Activated naive CD4-positive, alpha-beta T cell treated with anti-CD3 and anti-CD28 coated beads, Interleukin-2, amount 50 U/mL, for 16 hours (primary cell): ENCODE measurements around the gene GNA12.

Experiments
- DNase-seq: peaks from one replicate; pipeline ENCODE4 v3.0.0-alpha.2; 2020

The GNA12 gene

DNA sequence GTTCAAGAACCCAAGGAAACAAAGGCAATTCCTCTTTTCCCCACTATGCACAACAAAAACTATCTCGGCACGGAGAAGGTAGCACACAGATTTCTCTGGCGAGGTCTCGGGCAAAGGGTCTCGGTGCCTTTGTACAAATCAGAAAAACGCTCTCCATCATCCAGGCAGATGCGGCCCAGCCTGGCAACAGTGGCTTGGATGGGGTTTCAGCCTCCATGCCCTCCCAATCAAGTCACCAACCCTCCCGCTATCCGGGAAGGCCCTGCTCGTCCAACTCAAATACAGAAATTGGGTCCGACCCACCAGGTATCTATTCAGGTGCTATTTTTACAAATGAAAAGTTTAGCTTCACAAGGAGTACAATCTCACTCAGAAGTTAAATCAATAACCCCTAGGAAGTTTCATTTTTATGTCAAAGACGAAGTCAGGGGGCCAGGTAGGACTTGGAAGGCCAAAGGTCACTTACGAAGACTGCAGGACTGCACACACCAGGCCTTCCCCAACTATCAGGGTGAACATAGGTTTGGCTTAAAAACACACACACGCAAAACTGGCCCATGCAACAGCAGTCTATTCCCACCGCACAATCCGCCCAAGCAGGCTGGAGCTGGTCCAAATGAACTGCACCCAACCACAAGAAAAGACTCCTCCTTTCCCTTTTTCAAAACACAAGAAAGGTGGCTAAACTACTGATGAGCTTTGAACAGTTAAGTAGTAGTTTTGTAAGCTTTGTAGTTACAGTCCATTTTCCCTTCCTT, 43.0 kb downstream of the GNA12 start:
- DNase-seq = no peak

DNA sequence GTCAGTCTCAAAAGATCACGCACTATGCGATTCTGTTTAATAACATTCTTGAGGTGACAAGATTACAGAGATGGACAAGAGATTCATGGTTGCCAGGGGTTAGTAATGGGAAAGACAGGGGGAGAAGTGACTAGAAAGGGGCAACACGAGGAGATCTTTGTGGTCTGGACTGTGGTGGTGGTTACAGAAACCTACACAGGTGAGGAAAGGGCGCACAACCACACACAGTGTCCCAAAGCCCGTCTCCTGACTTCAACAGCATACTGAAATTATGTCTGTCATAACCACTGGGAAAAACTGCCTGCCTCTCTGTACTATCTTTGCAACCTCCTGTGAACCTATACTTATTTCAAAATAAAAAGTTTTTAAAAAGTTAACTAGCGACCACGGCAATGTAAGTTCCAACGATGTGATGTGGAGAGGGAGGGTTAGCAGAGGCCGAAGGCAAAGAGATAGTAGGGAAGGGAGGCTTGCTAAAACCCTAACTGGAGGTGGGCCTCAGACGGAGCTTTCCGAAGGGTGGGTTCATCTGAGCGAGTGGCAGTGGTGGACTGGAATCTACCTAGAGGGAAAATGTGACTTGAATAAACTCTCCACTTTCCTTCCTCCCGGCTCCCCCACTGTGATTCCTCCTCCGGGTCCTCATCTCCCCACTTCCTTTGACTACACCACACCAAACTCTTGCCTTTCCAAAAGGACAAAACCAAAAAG, 43.7 kb downstream of the GNA12 start:
- DNase-seq = no peak

DNA sequence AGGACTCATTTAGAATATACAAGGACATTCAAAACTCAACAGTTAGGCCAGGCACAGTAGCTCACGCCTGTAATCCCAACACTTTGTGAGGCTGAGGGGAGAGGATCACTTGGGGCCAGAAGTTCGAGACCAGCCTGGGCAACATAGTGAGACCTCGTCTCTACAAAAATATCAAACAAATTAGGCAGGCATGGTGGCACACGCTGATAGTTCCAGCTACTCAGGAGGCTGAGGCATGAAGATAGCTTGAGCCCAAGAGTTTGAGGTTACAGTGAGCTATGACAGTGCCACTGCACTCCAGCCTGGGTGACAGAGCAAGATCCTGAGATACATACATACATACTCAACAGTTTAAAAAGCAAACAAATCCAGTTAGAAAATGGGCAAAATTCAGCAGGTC, 44.9 kb downstream of the GNA12 start:
- DNase-seq = no peak

DNA sequence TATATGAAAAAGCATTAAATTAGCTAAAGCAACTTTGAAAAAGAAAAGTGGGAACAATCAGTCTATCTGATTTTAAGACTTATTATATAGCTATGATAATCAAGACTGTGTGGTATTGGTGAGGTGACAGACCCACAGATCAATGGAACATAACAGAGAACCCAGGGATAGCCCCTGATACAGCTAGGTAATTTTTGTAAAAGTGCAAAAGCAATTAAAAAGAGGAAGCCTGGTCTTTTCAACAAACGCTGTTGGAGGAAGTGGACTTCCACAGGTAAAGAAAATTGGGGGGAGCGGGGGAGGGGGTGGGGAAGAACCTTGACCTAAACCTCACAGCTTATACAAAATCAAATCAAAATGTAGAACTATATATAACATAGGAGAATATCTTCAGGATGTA, 45.4 kb downstream of the GNA12 start:
- DNase-seq = no peak

DNA sequence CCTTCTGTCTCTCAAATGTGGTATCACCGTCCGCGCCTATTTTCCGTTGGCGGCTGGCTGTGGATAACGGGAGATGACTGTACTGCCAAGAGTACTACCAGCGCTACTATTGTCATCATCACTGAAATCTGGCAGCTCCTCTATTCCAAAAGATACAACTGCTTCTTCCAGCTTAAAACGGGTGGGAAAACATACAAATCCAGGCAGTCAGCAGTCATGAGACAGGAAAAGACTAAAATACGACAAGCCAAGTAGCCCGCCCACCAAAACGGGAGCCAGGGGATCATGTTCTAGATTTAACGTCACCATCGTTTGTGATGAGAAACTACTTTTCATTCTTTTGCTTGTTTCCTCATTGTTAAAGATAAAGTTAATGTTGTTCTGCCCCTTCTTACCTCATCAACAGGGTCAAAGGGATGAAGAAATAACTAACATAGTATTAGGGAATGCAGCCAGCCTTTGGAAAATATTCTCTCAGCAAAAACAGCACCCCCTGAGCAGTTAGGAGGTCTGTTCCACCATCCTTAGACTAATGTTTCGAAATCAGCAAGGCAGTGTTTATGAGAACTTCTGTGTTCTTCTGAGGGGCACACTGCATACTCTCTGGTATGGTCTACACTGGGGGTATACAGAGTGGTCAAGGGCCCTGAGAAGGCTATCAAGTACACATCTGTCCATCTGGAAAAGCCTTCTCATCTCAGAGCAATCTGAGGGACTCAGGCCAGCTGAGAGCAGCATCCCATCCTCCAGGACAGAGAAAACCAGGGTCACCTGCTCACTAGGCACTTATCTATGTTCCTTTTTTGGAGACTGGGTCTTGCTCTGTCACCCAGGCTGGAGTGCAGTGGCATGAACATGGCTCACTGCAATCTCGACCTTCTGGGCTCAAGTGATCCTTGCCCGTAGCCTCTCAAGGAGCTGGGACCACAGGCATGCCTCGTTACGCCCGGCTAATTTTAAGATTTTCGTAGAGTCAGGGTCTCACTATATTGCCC, 47.5 kb downstream of the GNA12 start:
- no peak for DNase-seq

DNA sequence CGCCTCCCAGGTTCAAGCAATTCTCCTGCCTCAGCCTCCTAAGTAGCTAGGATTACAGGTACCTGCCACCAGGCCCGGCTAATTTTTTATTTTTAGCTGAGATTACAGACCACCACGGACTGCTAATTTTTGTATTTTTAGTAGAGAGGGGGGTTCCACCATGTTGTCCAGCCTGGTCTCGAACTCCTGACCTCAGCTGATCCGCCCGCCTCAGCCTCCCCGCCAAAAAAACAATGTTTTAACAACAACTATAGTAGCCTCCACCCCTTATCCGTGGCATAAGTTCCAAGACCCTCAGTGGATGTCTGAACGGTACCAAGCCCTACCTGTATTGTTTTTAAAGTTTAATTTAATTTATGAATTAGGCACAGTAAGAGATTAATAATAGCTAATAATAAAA, 48.2 kb downstream of the GNA12 start:
- no peak for DNase-seq

DNA sequence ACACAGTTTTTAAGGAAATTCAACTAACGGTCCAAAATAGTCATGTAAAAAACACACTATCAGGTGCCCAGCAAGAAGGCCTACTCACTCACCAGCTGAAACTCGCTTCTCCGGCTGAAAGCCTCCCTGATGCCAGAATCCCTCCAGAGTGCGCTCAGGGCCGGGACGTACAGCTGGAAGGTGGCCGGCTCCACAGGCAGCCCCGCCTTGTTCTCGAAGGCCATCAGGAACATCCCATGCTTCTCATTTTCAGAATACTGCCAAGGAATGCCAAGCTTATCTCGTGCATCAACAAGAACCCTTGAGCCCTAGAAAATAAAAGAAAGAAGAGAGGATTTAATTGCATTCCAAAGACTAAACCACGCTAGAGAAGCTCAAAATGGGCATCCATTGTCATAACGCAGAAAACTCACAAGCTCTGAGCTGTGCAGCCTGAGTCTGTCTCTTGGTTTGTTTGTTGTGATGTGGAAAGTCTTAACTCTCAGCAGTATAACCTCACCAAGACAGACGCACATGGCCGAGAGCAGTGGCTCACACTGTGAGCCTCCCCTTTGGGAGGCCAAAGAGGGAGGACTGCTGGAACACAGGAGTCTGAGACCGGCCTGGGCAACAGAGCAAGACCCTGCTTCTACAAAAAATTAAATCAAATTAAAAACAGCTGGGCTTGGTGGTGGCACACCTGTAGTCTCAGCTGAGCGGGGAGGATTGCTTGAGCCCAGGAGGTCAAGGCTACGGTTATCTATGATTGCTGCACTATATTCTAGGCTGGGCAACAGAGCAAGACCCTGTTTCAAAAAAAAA, 49.1 kb downstream of the GNA12 start:
- no peak for DNase-seq

DNA sequence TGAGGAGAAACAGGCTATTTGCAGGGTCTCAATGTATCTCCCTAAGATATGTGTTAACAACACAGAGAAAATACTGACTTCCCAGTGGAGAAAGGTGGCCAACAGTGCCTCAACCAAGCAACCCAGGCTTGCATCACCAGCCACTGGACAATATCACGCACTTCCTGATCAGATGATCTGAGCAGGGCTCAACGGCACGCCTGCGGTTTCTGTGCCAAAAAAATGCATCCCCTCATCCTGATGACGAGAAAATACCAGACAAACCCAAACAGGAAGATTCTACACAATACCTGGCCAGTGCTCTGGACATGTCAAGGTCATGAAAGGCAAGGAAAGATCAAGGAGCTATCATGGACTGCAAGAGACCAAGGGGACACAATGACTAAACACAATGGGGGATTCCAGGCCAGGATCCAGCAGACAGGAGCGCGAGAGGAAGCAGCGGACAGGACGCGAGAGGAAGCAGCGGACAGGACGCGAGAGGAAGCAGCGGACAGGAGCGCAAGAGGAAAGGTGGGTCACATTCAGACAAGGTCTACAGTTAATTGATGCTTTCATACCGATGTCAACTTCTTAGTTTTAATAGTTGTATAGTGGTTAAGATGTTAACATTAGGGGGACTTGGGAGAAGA, 51.1 kb downstream of the GNA12 start:
- no peak for DNase-seq

DNA sequence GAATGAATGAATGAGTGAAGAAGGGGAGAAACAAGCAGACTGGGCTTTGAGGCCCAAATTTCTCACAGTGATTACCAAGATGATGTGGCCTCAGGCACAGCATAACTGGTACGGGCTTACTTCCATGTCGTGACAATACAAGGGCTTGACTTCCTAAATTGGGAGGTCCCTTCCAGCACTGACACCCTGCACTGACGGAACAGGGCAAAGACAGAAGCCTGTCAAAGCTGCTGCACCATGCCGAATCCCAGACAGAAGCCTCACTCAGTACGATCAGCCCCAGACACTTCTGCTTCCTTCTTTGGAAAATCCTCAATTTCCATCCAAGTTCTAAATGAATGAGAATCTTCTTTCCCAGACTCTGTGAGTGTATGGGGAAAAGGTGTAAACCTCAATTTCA, 51.9 kb downstream of the GNA12 start:
- DNase-seq = no peak

DNA sequence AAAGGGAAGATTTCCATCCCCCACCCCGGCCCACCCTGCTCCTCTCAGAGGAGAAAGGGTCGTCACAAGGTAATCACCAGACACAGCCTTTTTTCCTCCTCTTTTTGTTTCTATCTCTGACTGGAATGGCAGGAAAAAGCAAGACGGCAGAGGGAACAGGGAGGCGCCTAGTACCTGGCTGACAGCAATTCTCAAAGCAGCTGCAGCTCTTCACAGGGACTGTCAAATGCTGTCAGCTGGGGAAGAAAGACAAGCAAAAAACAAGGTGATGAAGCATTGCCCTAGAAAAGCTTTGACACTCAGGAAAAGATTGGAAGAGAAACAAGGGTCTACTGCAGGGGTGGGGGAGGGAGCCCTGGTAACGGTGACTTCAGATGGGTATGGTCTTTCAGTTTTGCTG, 52.7 kb downstream of the GNA12 start:
- DNase-seq = no peak

DNA sequence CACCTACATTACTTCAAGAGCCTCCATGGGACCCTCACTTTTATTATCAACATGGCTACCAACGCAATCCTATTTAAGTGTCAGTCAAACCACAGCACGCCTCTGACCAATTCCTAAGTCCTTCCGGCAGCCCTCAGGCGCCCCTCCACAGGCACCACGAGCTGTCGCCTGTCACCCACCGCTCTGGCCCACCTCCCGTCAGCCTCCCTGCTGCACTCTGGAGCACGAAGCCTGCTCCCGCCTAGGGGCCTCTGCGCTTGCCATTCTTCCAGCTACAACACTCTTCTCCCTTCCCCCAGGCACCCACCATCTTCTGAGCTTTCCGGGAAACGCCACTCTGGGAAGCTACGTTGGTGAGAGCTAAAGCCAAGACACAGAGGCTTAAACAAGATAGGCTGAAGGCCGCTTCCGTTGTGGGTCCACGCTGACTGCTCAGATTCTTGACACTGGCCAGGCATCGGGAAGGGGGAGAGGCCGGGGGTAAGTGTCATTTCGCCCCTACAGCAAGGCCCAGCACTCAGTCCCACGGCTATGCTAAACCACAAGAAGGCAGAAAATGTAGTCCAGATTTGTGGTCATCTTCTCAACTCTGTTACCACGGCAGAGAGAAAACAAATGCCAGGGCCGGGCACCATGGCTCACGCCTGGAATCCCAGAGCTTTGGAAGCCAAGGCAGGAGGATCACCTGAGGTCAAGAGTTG, 56.7 kb downstream of the GNA12 start:
- no peak for DNase-seq

DNA sequence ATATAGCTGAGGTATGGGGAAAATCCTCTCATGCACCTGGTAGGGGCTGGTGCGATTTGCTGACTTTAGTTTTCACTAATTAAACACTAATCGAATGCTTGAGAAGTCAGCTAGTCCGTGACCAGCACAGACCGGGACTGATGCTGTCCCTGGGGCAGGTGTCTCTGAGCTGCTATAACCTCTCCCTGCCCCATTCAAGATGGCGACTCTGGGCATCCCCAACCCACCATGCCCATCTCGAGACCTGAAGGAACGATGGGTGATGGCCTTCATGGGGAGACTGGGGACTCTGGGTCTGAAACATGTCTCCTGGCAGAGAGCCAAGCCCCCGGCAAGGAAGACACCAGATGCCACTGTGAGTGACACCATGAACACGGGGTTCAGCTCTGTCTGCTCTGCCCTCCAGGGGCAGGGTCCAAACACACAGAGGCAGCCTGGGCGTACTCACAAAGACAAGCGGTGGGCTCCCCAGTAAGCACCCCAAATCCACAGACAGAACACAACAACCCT, 57.4 kb downstream of the GNA12 start:
- no peak for DNase-seq

DNA sequence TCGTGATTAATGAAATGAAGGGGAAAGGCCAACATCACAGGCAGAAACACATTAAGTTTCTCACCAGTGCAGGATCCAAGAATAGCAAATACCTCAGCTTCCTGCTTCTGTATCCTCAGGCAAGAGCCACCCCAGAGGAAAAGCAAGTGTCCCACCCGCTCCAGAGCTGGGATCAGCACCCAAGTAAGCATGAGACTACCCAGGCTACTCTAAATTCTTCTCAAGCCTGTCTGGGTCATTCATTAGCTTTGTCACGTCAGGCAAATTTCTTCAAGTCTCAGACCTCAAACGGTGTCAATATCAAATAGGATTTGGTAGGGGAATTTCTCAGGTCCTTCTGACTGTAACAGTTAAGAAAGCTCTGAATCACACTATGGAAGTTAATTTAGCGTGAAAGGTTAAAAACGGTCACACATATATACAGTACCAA, 59.0 kb downstream of the GNA12 start:
- no peak for DNase-seq

DNA sequence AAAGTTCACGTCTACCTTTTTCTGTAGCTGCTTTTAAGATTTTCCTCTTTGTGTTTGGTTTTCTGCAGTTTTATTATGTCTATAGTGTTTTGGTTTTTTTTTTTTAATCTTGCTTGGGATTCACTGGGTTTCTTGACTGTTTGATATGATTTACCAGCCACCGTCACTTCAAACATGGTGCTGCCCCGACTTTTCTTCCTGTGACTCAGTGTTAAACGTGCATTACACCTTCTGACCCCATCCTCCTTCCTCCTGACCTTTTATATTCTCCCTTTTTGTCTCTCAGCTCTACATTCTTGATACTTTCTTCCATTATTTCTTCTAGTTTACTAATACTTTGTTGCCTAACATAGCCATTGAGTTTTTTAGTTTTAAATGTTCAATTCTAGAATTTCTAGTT, 61.5 kb downstream of the GNA12 start:
- DNase-seq = no peak

DNA sequence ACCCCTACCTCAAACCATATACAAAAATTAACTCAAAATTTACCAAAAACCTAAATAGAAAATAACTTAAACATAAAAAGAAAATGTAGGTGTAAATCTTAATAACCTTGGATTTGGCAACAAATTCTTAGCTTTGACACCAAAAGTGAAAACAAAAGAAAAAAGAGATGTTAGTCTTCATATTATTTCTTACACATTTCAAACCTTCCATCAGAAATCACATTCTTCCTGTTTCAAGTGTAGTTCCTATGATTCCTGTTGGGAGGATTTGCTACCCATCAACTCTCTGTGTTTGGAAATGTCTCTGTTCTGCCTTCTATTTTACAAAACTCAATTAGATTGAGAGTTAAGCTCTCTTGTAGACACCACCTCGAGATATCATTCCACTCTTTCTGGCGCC, 62.0 kb downstream of the GNA12 start:
- no peak for DNase-seq

DNA sequence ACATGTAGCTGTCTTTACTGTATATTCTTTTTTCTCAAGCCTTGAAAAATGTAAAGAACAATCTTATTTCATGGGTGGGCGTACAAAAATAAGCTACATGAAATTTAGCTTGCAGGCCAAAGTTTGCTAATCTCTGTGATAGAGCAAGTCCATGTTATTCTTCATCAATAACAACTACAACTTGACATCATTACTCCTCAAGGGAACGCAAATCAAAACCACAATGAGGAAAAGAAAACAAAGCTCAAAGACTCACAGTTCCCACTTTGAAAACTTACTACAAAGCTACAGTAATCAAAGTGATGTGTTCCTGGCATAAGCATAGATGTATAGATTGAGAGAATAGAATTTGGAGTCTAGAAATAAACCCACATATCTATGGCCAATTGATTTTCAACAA, 62.5 kb downstream of the GNA12 start:
- DNase-seq = no peak

DNA sequence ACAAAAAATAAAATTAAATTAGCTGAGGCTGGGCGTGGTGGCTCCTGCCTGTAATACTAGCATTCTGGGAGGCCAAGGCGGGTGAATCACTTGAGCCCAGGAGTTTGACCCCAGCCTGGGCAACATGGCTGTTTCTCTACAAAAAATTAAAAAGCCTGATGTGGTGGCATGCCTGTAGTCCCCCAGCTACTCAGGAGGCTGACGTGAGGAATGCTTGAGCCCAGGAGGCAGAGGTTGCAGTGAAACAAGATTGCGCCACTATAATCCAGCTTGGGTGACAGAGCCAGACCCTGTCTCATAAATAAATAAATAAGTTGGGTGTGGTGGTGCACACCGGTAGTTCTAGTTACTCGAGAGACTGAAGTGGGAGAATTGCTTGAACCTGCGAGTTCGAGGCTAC, 65.1 kb downstream of the GNA12 start:
- DNase-seq = no peak

DNA sequence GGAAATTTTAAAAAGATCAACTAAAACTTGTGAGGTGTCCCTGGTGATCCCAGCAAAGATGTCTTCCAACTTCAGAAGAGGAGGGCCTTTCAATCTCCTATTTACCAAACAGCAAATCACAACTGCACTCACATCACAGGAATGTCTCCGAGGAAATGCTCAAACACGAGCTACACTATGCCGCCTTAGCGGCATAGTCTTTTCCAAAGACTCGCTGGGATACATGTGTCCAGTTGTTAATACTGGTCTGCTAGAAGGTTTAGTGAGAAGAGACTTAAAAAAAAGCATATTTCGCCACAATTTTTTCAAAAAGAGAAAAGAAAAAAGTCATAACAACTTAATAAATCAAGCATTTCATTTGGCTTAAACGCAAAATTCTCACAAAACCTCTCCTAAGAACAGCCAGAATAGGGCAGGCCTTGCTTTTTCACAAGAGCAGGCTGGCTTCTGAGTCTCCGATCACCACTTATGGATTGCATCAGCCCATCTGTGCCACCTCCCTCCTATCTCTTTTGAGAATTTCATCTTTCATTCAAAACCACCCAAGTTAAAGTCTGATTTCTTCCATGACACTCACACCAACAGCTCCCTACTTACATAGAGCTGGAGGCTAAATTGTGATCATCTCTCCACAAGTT, 66.1 kb downstream of the GNA12 start:
- DNase-seq = no peak

DNA sequence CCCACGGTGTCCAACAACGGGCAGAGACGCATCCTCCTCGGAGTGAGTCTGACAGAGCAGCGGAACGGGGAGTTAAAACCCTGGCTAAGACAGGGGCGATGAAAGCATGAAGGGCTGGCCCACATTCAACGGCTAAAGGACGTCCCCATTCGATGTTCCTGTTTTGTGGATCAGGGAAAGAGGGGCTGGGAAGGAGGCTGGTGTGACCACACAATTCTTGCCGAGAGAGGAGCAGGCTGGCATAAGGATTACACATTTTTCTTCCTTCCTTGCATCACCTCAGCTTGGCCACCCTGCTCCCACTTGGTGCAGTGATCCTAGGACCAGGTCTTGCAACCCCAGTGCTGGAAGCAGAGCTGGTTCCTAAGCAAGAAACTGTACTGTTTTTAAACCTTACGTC, 67.7 kb downstream of the GNA12 start:
- no peak for DNase-seq

DNA sequence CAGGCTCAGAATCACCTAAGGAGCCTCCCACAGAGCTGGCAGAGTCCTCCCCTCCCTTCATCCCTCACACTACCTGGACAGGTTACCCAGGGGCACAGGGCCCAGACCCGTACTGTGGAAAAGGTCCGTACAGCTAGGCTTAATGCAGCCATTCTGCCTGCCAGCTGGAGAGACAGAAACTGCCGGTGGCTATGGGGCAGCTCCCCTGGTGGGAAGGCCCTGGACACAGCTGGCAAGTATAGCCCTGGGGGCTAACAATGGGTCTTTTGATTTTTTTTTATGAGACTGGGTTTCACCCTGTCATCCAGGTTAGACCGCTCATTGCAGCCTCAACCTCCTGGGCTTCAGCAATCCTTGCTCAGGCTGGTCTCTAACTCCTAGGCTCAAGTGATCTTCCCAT, 68.3 kb downstream of the GNA12 start:
- DNase-seq = no peak

DNA sequence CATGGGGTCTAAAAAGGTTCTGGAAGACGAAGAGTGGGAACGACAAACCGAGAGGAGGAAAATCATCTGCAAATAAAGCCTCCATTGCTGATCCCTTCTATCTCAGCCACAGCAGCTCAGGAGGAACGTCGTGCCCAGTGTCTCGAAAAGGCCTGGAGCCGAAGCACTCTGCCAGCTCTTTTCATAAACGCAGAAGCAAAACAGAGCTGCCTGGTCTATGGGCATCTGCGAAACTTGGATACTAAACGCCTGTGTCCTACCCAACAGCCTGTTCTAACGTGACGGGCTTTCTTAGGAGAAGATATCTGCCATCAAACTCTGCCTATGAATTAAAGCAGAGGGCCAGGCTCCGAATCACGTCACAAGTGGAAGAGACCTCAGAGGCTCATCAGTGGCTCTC, 68.7 kb downstream of the GNA12 start:
- DNase-seq = no peak
